GM18909 (cell line): Measurements from ENCODE around the gene GPRC5B.
A peak's percentile ranks its signal among the peaks of the same experiment; 100 is the strongest.

Experiments
- ATAC-seq: cut with Tn5 transposase; IDR thresholded peaks from one replicate; pipeline ENCODE4 v1.9.1; 2021; ENCODE audit warnings: mild to moderate bottlenecking; ENCODE audit not compliant: unreplicated experiment, poor library complexity

Gene GPRC5B

DNA sequence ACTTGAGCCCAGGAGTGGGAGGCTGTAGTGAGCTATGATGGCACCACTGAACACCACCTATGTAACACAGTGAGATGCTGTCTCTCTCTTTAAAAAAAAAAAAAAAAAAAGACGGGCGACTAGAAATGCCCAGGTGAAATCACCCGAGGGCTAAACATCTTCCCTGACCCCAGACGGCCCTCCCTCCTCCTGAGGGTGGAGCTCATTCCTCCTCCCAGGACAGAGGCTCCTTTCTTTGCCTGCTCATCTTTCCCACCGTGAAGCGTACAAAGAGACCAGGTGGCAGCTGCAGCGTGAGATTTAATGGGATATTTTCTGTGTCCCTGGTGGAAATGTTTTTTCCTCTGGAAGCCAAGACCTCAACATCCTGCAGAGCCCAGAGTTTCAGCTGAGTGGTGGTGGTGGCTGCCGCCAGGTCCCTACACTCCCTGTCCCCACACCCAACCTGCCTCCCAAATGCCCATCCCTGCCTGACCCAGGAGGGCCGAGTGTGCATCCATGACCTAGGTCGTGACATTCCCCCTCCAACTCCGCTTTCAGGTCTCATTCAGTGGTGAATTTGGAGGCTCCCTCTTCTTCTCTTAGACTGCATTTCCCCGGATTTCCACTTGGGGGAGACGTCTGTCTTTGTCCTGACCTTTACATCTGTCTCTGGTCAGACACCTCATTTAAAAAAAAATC, 14.4 kb upstream of the GPRC5B start:
- no peak for ATAC-seq

GRCh38 chr16:19898166-19898565, 13.5 kb upstream of the GPRC5B start:
- ATAC-seq = no peak

GRCh38 chr16:19896951-19897350, 12.3 kb upstream of the GPRC5B start:
- ATAC-seq = no peak

- no peak for ATAC-seq
These were observed 9.9 kb upstream of the GPRC5B start for GRCh38 chr16:19894586-19894985.

- ATAC-seq = no peak
These were observed 8.3 kb upstream of the GPRC5B start for GRCh38 chr16:19892902-19893301.

DNA sequence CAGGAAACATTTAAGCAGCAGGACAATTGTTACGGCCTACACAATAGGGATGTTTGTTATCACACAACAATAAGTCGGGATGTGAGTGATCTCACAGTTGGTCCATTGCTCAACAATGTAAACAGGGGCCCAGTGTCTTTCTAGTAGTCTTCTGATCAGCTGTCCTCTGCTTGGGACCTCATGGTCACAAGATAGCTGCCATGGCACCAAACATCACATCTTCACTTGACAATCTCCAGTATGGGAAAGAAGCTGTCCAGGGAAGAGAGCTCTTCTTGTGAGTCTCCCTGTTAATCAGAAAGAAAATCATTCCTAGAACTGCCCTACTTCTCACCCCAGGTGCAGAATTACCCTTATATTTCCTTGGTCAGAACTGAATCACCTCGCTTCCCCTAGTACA, 6.3 kb upstream of the GPRC5B start:
- no peak for ATAC-seq

DNA sequence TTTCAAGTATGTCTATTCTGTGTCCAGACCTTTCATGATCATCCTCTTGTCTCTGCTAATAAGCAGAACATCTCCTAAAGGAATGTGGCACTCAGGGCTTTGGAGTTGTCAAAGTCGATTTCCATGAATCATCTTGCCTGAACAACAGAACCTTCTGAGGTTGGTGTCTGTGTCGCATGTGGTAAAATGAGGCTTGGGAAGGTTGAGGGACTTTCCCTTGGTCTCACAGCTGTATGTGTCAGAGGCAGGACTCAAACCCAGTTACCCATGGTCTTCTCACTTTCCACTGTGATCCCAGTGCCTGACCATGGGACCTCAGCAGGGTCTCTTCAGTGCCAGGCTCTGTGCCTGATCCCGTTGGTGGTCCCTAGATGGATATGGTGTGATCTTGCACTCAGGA, 4.2 kb upstream of the GPRC5B start:
- no peak for ATAC-seq

GRCh38 chr16:19886073-19886941, 1.7 kb upstream of the GPRC5B start:
- ATAC-seq = peak; percentile 67

- no peak for ATAC-seq
These were observed 914 bp upstream of the GPRC5B start for GRCh38 chr16:19885451-19886072.

- no peak for ATAC-seq
These were observed 622 bp downstream of the GPRC5B start for GRCh38 chr16:19883966-19884485.

DNA sequence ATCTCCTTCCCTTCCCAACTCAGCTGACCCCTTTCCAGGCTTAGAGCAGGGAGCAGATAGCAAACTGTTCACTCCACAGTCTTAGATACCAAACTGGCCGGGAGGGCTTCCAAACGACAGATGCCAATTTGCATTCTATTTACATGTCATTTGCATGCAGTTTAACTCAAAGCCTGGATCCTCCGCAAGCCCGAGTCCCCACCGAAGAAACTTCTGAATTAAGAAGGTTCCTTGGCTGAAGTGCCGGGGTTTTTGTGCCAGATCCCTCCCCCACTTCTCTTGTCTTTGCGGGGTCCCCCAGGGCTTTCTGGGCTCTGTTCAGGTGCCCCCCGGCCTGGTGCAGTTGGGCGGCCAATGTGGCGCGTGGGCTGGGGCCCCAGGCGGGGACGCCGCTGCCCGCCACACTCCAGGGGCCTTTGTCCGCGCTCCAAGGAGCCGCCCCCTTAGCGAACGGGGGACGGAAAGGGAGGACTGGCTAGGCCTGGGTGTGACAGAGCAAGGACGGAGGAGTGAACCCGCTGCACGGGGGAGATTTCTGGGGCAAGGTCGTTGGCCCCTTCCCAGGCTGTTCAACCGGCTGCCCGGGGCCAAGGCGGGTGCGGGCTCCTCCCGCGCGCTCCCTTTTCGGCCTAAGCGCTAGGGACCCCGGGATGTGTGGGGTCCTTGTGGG, 1.2 kb downstream of the GPRC5B start:
- no peak for ATAC-seq

DNA sequence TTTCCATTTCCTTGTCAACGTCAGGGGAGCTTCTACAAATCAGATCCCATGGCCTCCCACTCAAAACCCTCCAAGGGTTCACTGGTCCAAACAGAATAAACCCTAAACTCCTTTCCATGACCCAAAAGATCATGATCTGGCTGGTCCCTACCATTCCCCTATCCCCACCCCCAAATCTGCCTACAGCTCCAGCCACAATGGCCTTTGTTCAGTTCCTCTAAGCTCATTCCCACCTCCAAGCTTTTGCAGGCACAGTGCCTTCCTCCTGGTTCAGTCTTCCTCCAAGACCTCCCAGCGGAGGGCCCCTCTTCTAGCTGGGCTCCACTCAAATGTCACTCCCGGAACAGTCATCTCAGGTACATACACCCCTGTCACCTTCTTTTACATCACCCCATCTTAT, 2.0 kb downstream of the GPRC5B start:
- ATAC-seq = no peak

DNA sequence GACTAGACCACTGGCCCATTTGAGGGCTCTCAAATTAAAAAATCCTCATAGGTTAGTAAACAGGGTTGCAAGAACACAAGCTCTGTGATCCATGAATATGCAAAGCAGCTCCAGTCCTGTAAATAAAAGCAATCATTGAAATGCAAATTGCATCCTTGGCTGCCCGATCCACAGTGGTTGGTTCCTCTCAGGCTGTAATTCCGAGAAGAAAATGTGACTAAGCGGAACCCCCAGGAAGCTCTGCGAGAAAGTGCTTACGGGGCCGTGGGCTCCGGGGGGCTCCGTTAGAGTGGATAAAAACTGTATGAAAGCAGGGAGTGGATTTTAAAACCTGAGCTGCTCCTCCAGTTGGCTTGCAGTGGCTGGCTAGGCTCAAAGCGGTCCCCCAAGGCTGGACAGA, 2.5 kb downstream of the GPRC5B start:
- ATAC-seq = no peak

DNA sequence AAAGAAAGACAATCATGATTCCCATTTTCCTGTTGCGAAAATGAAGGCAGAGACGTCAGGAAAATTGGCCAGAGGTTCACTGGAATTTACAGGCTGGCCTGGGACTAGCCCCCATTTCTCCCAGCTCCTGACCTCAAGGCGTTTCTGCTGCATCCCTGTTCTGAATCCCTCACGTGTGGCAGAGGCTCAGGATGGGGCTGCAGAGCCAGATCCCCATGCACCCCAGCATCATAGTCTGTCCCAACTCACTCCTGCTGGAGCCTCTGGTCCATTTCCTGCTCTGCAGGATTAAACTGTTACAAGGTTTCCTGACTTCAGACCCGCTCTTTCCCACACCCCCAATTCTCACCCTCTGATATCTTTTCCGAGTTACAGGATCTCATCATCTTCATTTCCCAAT, 2.9 kb downstream of the GPRC5B start:
- ATAC-seq = no peak

GRCh38 chr16:19881028-19881427, 3.6 kb downstream of the GPRC5B start:
- ATAC-seq = no peak

DNA sequence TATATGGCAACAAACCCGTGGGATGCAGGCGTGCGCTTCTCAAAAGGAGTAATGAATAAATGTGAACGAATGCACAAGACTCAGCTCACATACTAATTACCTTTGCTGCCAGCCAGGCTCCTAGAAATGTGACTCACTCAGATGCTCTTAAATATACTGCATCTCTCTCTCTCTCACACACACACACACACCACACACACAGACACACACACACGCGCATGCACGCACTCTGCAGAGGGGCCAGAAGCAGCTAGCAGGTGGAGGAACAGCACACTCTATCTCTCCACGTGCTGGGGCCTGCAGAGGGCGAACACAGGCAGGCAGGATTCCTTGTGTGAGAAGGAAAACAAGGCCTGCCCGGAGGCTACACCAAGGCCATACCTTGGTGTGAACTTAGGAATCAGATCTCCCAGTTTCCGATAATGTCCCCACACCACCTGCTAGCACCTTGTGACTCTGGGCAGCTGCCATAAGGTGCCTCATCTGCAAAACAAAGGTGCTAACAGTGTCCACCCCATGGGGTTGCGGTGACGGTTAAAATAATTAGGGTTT, 5.3 kb downstream of the GPRC5B start:
- ATAC-seq = no peak

GRCh38 chr16:19878757-19879156, 5.9 kb downstream of the GPRC5B start:
- ATAC-seq = no peak

GRCh38 chr16:19876501-19877059, 8.1 kb downstream of the GPRC5B start:
- no peak for ATAC-seq

DNA sequence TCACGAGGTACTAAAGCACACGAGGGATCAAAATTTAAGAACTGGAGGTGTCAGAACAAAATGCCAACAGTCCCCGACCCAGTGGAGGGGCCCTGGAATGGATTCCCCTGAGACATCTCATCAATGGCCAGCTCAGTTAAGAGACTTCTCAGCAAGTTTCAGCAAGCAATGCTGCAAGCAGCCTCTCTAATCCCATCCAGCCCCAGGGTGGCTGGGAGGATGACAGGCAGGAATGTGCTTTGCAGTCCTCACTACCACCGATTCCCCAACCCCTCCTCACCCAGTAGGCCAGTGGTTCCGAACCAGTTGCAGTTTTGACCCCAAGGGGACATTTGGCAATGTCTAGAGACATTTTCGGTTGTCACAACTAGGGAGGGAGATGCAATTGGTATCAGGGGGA, 8.7 kb downstream of the GPRC5B start:
- ATAC-seq = no peak
